Liver (tissue), 9 donors: ENCODE results near the gene EVI5. TPM values are rescaled to one million over a fixed set of nuclear protein-coding genes. Genes with fewer than 3 reads are reported as not detected.

Experiments used
- DNase-seq: peaks from one replicate; pipeline ENCODE4 v3.0.0-alpha.2; 2017; ENCODE audit warnings: low spot score
- H3K27ac ChIP-seq, 2 donors: one replicate each; pipeline ENCODE4 v1.7.0; 2013; ENCODE audit warnings: inconsistent platforms in 2 of 2, low read length in 2 of 2, control low read depth in 1 of 2, low read depth in 1 of 2, mild to moderate bottlenecking in 1 of 2
- H3K27me3 ChIP-seq, 4 donors: one replicate each; pipeline versions ENCODE4 v1.6.1 to v1.7.0; 2013; ENCODE audit warnings: low read length in 3 of 4, inconsistent platforms in 1 of 4, mild to moderate bottlenecking in 1 of 4, moderate library complexity in 1 of 4; ENCODE audit not compliant: control insufficient read depth in 4 of 4, insufficient read depth in 4 of 4
- H3K36me3 ChIP-seq, 4 donors: one replicate each; pipeline versions ENCODE4 v1.6.1 to v1.7.0; 2013; ENCODE audit warnings: low read length in 3 of 4, mild to moderate bottlenecking in 3 of 4, low read depth in 1 of 4, moderate library complexity in 1 of 4; ENCODE audit not compliant: control insufficient read depth in 4 of 4, insufficient read depth in 3 of 4
- H3K4me1 ChIP-seq, 4 donors: one replicate each; pipeline versions ENCODE4 v1.6.1 to v1.7.0; 2013; ENCODE audit warnings: low read length in 3 of 4, mild to moderate bottlenecking in 3 of 4, moderate library complexity in 1 of 4; ENCODE audit not compliant: control insufficient read depth in 4 of 4, insufficient read depth in 4 of 4
- H3K4me3 ChIP-seq, 3 donors: one replicate each; pipeline versions ENCODE4 v1.6.1 to v1.7.0; 2013; ENCODE audit warnings: low read length in 3 of 3, control low read depth in 1 of 3, low read depth in 1 of 3, mild to moderate bottlenecking in 1 of 3
- H3K9ac ChIP-seq, 2 donors: one replicate each; pipeline ENCODE4 v1.7.0; 2013; ENCODE audit warnings: low read length in 2 of 2, mild to moderate bottlenecking in 2 of 2, moderate library complexity in 2 of 2, control low read depth in 1 of 2, low read depth in 1 of 2
- H3K9me3 ChIP-seq, 4 donors: one replicate each; pipeline versions ENCODE4 v1.6.1 to v1.7.0; 2013; ENCODE audit warnings: low read length in 3 of 4; ENCODE audit not compliant: control insufficient read depth in 4 of 4
- CTCF ChIP-seq: fragments of 150-350 bp; IDR thresholded peaks from 2 replicates; pipeline ENCODE4 v1.5.1; 2017; ENCODE audit warnings: improper control_type of control experiment, low read depth, low read length; ENCODE audit not compliant: missing input control
- EGR1 ChIP-seq, 2 donors: IDR thresholded peaks; 2 replicates each; pipeline ENCODE4 v1.6.1; 2016 to 2018; ENCODE audit warnings: antibody characterized with exemption in 2 of 2, low read depth in 2 of 2
- FOXA1 ChIP-seq: IDR thresholded peaks from 2 replicates; pipeline ENCODE4 v1.6.1; 2016; ENCODE audit warnings: antibody characterized with exemption
- GABPA ChIP-seq, 2 donors: IDR thresholded peaks in 1 of 2; conservative IDR thresholded peaks in 1 of 2; 2 replicates each; pipeline ENCODE4 v1.6.1; 2016; ENCODE audit warnings: antibody characterized with exemption in 2 of 2, mild to moderate bottlenecking in 1 of 2, moderate library complexity in 1 of 2
- HNF4A ChIP-seq, 2 donors: conservative IDR thresholded peaks; 2 replicates each; pipeline ENCODE4 v1.6.1; 2016; ENCODE audit warnings: antibody characterized with exemption in 2 of 2, mild to moderate bottlenecking in 2 of 2
- NR2F2 ChIP-seq: IDR thresholded peaks from 2 replicates; pipeline ENCODE4 v1.6.1; 2016; ENCODE audit warnings: antibody characterized with exemption
- RAD21 ChIP-seq, 2 donors: IDR thresholded peaks; 2 replicates each; pipeline ENCODE4 v1.6.1; 2016; ENCODE audit warnings: antibody characterized with exemption in 2 of 2, mild to moderate bottlenecking in 2 of 2
- TAF1 ChIP-seq: conservative IDR thresholded peaks from 2 replicates; pipeline ENCODE4 v1.6.1; 2016; ENCODE audit warnings: antibody characterized with exemption, mild to moderate bottlenecking
- ZBTB33 ChIP-seq: IDR thresholded peaks from 2 replicates; pipeline ENCODE4 v1.6.1; 2016; ENCODE audit warnings: antibody characterized with exemption
- WGBS: extraction: QIAGEN DNeasy Blood & Tissue Kit; methylation state at CpG from one replicate; pipeline ENCODE4 v1.1.7; 2013; 5-methylcytosine and 5-hydroxymethylcytosine counted together
- polyA plus RNA-seq, 2 donors: library from polyadenylated mRNA; stranded (reverse) in 1 of 2; unstranded in 1 of 2; fragments of 200-250 nt in 1 of 2; fragments of >200 nt in 1 of 2; fragmentation: Nextera tagmentation in 1 of 2; extraction: Ambion mirVana in 1 of 2; gene quantifications; one replicate each; pipeline versions ENCODE4 v1.2.1 to v1.2.3, GENCODE V29; 2013 to 2015
- total RNA-seq, 2 donors: library from RNA; depleted of rRNA; stranded (reverse); fragments of >200 nt; gene quantifications; one replicate each; pipeline ENCODE4 v1.2.3, GENCODE V29; 2014
- TF ChIP-seq, protein P1 (sequence below): IDR thresholded peaks from 2 replicates; pipeline ENCODE4 v1.6.1; 2016; ENCODE audit warnings: antibody characterized with exemption
- TF ChIP-seq, protein P2 (sequence below): IDR thresholded peaks from 2 replicates; pipeline ENCODE4 v1.6.1; 2016; ENCODE audit warnings: antibody characterized with exemption
- TF ChIP-seq, protein P3 (sequence below): IDR thresholded peaks from 2 replicates; pipeline ENCODE4 v1.6.1; 2016; ENCODE audit warnings: antibody characterized with exemption, mild to moderate bottlenecking
- donor health status: healthy.
- donor health status: healthy.
- donor health status: healthy.
- donor health status: healthy.
- donor health status: healthy.

EVI5 gene
- total and polyA plus RNA-seq, 4 donors: 4.0 to 35.9 (median 19.1) TPM

- TF ChIP-seq, protein P1, sequence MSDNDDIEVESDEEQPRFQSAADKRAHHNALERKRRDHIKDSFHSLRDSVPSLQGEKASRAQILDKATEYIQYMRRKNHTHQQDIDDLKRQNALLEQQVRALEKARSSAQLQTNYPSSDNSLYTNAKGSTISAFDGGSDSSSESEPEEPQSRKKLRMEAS: no peak
- TF ChIP-seq EGR1 (IDR thresholded peaks at IDR 0.05; ENCODE audit: low read depth in 2 of 2): no peak
Observed at GRCh38 chr1:92470216-92470615, 314.7 kb downstream of the EVI5 start (continued).

- WGBS: 85% methylated on average over 1 of the region's 1 CpG
- DNase-seq: no peak
- no peaks in the 10 kb centered on the region for H3K27me3 ChIP-seq
- no peak overlapping the region for H3K27ac ChIP-seq
- no peaks in the 10 kb centered on the region for H3K9me3 ChIP-seq
- no peaks in the 10 kb centered on the region for H3K36me3 ChIP-seq
- TF ChIP-seq, protein P1: no peak
- TF ChIP-seq TAF1 (no peak), ZBTB33 (no peak), CTCF (no peak), RAD21 (IDR thresholded peaks at IDR 0.05) (no peak), FOXA1 (no peak), NR2F2 (no peak), HNF4A (conservative IDR thresholded peaks at IDR 0.05) (no peak), GABPA (IDR thresholded peaks at IDR 0.05 in 1 of 2, conservative IDR thresholded peaks at IDR 0.05 in 1 of 2) (no peak)
- TF ChIP-seq, protein P2, sequence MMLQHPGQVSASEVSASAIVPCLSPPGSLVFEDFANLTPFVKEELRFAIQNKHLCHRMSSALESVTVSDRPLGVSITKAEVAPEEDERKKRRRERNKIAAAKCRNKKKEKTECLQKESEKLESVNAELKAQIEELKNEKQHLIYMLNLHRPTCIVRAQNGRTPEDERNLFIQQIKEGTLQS: no peak
- H3K4me1 ChIP-seq: no peaks in the 10 kb centered on the region
- H3K4me3 ChIP-seq: no peak overlapping the region
- H3K9ac ChIP-seq: no peak overlapping the region
Observed at GRCh38 chr1:92466683-92467352, 318.1 kb downstream of the EVI5 start.

DNA sequence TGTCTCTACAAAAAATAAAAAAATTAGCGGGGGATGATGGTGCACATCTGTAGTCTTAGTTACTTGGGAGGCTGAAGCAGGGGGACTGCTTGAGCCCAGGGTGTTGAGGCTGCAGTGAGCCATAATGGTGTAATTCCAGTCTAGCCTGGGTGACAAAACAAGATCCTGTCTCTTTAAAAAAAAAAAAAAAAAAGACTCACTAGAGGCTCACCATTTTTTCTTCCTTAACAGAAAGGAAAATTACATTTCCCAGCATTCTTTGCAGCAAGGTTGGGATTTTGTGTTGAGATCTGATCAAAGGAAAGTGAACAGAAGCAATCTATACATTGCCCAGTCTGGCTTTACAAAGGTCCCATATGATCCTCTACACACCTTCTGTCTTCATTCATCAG lies 319.7 kb downstream of the EVI5 start:
- no peak overlapping the region for H3K4me3 ChIP-seq
- TF ChIP-seq TAF1: no peak
- TF ChIP-seq EGR1 (IDR thresholded peaks at IDR 0.05; ENCODE audit: low read depth in 2 of 2): no peak
- TF ChIP-seq, protein P3, sequence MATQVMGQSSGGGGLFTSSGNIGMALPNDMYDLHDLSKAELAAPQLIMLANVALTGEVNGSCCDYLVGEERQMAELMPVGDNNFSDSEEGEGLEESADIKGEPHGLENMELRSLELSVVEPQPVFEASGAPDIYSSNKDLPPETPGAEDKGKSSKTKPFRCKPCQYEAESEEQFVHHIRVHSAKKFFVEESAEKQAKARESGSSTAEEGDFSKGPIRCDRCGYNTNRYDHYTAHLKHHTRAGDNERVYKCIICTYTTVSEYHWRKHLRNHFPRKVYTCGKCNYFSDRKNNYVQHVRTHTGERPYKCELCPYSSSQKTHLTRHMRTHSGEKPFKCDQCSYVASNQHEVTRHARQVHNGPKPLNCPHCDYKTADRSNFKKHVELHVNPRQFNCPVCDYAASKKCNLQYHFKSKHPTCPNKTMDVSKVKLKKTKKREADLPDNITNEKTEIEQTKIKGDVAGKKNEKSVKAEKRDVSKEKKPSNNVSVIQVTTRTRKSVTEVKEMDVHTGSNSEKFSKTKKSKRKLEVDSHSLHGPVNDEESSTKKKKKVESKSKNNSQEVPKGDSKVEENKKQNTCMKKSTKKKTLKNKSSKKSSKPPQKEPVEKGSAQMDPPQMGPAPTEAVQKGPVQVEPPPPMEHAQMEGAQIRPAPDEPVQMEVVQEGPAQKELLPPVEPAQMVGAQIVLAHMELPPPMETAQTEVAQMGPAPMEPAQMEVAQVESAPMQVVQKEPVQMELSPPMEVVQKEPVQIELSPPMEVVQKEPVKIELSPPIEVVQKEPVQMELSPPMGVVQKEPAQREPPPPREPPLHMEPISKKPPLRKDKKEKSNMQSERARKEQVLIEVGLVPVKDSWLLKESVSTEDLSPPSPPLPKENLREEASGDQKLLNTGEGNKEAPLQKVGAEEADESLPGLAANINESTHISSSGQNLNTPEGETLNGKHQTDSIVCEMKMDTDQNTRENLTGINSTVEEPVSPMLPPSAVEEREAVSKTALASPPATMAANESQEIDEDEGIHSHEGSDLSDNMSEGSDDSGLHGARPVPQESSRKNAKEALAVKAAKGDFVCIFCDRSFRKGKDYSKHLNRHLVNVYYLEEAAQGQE: no peak
- TF ChIP-seq, protein P1: no peak
- no peak for TF ChIP-seq ZBTB33
- no peaks in the 10 kb centered on the region for H3K4me1 ChIP-seq
- H3K27ac ChIP-seq: no peak overlapping the region
- no peak overlapping the region for H3K9ac ChIP-seq
- H3K9me3 ChIP-seq: no peaks in the 10 kb centered on the region
- H3K27me3 ChIP-seq: no peaks in the 10 kb centered on the region
- no peak for DNase-seq
- H3K36me3 ChIP-seq: no peaks in the 10 kb centered on the region
- 94% methylated on average over 1 of the region's 1 CpG for WGBS
